Measurements from ENCODE around the gene SMG6. TPM values are rescaled to one million over a fixed set of nuclear protein-coding genes. Genes with fewer than 3 reads are reported as not detected.
A peak's percentile ranks its signal among the peaks of the same experiment; 100 is the strongest.
"Not testable (repeated sequence)": the region's sequence is repeated elsewhere in the genome, so short reads cannot be mapped to it uniquely, and the experiment has no call there.

Gene SMG6
- total RNA-seq, 1 donor from 2014 or later = 28.8 TPM

DNA sequence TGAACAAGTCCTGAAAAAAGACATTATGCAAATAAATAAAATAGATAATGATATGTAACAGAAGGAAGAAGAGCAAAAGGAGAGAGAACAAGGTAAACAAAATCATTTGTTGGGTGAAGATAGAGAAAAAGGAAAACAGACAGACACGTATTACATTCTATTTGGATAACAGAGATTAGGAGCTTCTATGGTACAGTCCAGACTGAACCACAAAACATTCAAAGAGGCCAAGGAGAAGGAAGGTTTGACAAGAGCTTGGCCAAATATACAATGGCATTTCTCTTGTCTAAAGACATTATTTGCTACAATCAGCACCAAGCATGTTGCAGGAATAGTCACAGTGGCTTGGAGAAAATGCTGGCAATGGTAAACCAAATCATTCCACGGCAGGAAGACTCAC is 29.2 kb downstream of the SMG6 start:
- no peak for TF ChIP-seq CTCF (IDR thresholded peaks at IDR 0.05)
- no peak overlapping the region for H3K27ac ChIP-seq
- no peak overlapping the region for H3K4me3 ChIP-seq
- ATAC-seq = no peak
- H3K9me3 ChIP-seq = no peaks in the 10 kb centered on the region
- no peaks in the 10 kb centered on the region for H3K27me3 ChIP-seq
- intact Hi-C loops (cut with DNase I) = no loop called here
- no peaks in the 10 kb centered on the region for H3K4me1 ChIP-seq
- DNase-seq = no peak
- peaks cover 30% of the 10 kb centered on the region for H3K36me3 ChIP-seq

DNA sequence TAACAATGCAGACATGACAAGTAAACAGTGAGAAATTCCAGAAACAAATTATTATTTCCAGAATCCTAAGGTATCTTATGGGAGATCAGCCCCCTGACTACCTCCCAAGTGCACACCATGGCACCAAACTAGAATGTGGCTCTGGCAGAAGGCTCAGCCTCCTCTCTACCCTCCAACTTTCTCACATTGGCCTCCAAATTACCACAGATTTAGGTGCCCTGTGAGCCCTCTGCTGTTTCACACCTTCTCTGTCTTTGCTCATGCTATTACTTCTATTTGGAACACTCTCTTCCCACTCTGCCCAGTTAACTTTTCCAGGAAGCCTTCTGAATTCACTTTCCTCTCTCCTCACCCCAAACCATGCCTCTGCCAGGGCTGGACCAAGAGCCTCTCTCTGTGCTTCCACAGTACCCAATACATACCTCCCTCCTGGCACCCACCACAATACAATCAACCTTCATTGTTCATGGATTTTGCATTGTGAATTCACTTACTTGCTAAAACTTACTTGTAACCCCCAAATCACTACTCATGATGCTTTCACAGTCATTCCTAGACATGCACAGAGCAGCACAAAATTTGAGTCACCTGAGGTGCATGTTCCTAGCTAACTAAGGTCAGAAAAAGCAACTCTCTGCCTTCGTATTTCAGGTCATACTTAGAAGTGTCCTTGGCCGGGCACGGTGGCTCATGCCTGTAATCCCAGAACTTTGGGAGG is 31.4 kb downstream of the SMG6 start:
- H3K36me3 ChIP-seq = peaks cover 23% of the 10 kb centered on the region
- no peak for TF ChIP-seq CTCF (IDR thresholded peaks at IDR 0.05)
- intact Hi-C loops (cut with DNase I) = no loop called here
- H3K9me3 ChIP-seq = no peaks in the 10 kb centered on the region
- H3K27ac ChIP-seq = no peak overlapping the region
- no peak for DNase-seq
- no peak for ATAC-seq
- no peaks in the 10 kb centered on the region for H3K27me3 ChIP-seq
- no peaks in the 10 kb centered on the region for H3K4me1 ChIP-seq
- H3K4me3 ChIP-seq = no peak overlapping the region

DNA sequence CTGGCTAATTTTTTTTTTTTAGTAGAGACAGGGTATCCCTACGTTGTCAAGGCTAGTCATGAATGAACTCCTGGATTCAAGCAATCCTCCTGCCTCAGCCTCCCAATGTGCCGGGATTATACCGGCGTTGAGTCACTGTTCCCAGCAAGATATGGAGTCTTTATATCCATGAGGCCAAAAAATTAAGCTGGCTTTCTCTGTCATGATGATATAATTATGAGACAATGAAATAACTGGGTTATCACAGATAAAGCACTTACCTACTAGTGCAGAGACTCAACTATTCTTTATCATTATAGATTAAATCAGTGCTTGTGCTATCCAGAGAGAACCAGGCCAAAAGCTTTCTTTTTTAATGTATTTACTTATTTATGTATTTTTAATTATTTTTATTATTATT is 36.2 kb downstream of the SMG6 start:
- ATAC-seq = no peak
- H3K4me3 ChIP-seq = no peak overlapping the region
- peaks cover 28% of the 10 kb centered on the region for H3K4me1 ChIP-seq
- TF ChIP-seq CTCF (IDR thresholded peaks at IDR 0.05) = no peak
- H3K9me3 ChIP-seq = no peaks in the 10 kb centered on the region
- H3K36me3 ChIP-seq = peaks cover 23% of the 10 kb centered on the region
- peak overlapping the region; percentile 32 for H3K27ac ChIP-seq
- intact Hi-C loops (cut with DNase I) = no loop called here
- no peaks in the 10 kb centered on the region for H3K27me3 ChIP-seq
- DNase-seq = no peak

GRCh38 chr17:2266865-2267228 is 36.7 kb downstream of the SMG6 start:
- Histone ChIP-seq H3K4me1 (peaks cover 31% of the 10 kb centered on the region), H3K27me3 (no peaks in the 10 kb centered on the region), H3K36me3 (peaks cover 18% of the 10 kb centered on the region), H3K27ac (peak overlapping the region; percentile 32), H3K4me3 (no peak overlapping the region), H3K9me3 (no peaks in the 10 kb centered on the region)
- intact Hi-C loops (cut with DNase I) = no loop called here
- ATAC-seq (no peak), DNase-seq (no peak)
- TF ChIP-seq CTCF (IDR thresholded peaks at IDR 0.05) = no peak

DNA sequence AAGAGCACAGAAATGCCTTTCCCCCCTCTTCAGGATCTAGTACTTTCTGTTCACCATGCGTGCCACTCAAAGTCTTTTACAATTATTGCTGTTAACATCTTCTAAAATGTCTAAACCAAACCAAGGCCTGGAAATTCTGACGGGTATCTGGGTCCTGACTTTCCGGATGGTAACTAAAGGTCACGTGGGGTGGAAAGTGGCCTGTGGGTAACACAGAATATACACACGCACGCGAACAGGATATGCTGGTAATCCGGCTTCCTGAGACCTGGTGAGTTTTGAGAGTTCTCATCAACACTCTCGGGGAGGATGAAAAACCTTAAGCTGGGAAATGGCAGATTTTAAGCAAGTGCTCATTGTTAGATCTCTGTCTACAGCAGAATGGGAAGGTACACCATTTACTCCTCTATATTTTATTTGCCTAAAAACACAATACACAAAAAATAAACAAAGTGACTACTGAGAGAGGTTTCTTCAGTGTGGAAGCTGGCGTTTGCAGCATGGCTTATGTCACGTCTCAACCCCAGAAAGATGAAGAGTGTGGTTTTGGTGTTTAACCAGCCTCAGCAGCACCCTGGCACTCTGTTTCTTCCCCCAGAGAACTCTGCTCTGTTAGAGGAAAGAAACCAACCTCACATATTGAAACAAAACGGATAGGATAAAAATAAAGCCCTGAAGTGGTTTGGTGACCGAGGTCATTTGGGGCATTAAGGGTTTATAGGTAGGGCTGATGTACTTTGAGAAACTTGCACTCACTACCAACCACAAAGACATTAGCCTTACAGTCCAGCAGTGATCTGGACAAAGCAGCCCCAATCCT is 37.3 kb downstream of the SMG6 start:
- Histone ChIP-seq H3K9me3 (no peaks in the 10 kb centered on the region), H3K27me3 (no peaks in the 10 kb centered on the region), H3K4me1 (peaks cover 31% of the 10 kb centered on the region), H3K36me3 (peaks cover 18% of the 10 kb centered on the region), H3K27ac (peak overlapping the region; percentile 32), H3K4me3 (no peak overlapping the region)
- no peak for TF ChIP-seq CTCF (IDR thresholded peaks at IDR 0.05)
- no peak for DNase-seq
- ATAC-seq = peak; percentile 64
- intact Hi-C loops (cut with DNase I) = no loop called here

DNA sequence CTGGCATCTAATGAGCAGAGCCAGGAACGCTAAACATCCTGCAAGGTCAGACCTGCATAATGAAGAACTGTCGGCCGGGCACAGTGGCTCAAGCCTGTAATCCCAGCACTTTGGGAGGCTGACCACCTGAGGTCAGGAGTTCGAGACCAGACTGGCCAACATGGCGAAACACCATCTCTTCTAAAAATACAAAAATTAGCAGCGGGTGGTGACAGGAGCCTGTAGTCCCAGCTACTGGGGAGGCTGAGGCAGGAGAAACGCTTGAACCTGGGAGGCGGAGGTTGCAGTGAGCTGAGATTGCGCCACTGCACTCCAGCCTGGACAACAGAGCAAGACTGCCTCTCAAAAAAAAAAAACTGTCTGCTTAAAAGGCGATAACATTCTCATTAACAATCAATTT is 38.4 kb downstream of the SMG6 start:
- ATAC-seq = not testable (repeated sequence)

More for the DNA sequence above, 38.4 kb downstream of the SMG6 start:
- H3K27me3 ChIP-seq; DNase-seq; intact Hi-C loops (cut with DNase I); H3K4me3 ChIP-seq; H3K9me3 ChIP-seq: not testable (repeated sequence)
- H3K4me1 ChIP-seq = peaks cover 31% of the 10 kb centered on the region
- peak overlapping the region; percentile 32 for H3K27ac ChIP-seq
- peaks cover 11% of the 10 kb centered on the region for H3K36me3 ChIP-seq
